CD14-positive monocyte (primary cell): ENCODE data around the gene MAP1LC3B. TPM values are rescaled to one million over a fixed set of nuclear protein-coding genes. Genes with fewer than 3 reads are reported as not detected.

Source experiments
- DNase-seq, 3 donors: peaks; one replicate each; pipeline ENCODE4 v3.0.0-alpha.2; 2011 to 2022
- H2AFZ ChIP-seq: 2 replicates; pipeline ENCODE4 v1.6.0; 2012; ENCODE audit warnings: mild to moderate bottlenecking, low read depth, low read length, inconsistent platforms; ENCODE audit not compliant: insufficient read depth, poor library complexity, severe bottlenecking
- H3K27ac ChIP-seq, 2 donors: 1 replicate in 1 of 2; 2 replicates in 1 of 2; pipeline ENCODE4 v1.5.1; 2012 to 2013; ENCODE audit warnings: low read length in 2 of 2, control low read depth in 1 of 2, inconsistent platforms in 1 of 2, low read depth in 1 of 2, mild to moderate bottlenecking in 1 of 2
- H3K27me3 ChIP-seq, 2 donors: one replicate each; pipeline versions ENCODE4 v1.6.0 to v1.6.1; 2011 to 2013; ENCODE audit warnings: low read length in 2 of 2; ENCODE audit not compliant: control insufficient read depth in 2 of 2, insufficient read depth in 2 of 2
- H3K36me3 ChIP-seq, 2 donors: replicated peaks in 1 of 2; 1 replicate in 1 of 2; 2 replicates in 1 of 2; pipeline versions ENCODE4 v1.5.1 to v1.6.1; 2012 to 2013; ENCODE audit warnings: low read length in 2 of 2, control low read depth in 1 of 2, inconsistent platforms in 1 of 2, mild to moderate bottlenecking in 1 of 2; ENCODE audit not compliant: insufficient read depth in 2 of 2, control insufficient read depth in 1 of 2
- H3K4me1 ChIP-seq, 2 donors: 1 replicate in 1 of 2; 2 replicates in 1 of 2; pipeline versions ENCODE4 v1.5.1 to v1.6.1; 2012 to 2013; ENCODE audit warnings: low read length in 2 of 2, control low read depth in 1 of 2, inconsistent platforms in 1 of 2, mild to moderate bottlenecking in 1 of 2, moderate library complexity in 1 of 2; ENCODE audit not compliant: insufficient read depth in 2 of 2, control insufficient read depth in 1 of 2
- H3K4me2 ChIP-seq: replicated peaks from 2 replicates; pipeline ENCODE3; 2012; ENCODE audit warnings: low read length, moderate library complexity, mild to moderate bottlenecking; ENCODE audit not compliant: poor library complexity, severe bottlenecking; ENCODE audit errors: extremely low read depth
- H3K4me3 ChIP-seq, 3 experiments: fragments of 200-600 bp in 1 of 3; sonication (generic) in 1 of 3; replicated peaks in 1 of 3; 1 replicate in 2 of 3; 2 replicates in 1 of 3; pipeline ENCODE4 v1.5.1; 2011 to 2013; ENCODE audit warnings: low read length in 3 of 3, mild to moderate bottlenecking in 3 of 3, control low read depth in 2 of 3, low read depth in 2 of 3, inconsistent platforms in 1 of 3, moderate library complexity in 1 of 3
- H3K79me2 ChIP-seq: 2 replicates; pipeline ENCODE4 v1.6.0; 2012; ENCODE audit warnings: mild to moderate bottlenecking, control low read depth, inconsistent platforms, low read length, moderate library complexity; ENCODE audit not compliant: insufficient read depth
- H3K9ac ChIP-seq: 2 replicates; pipeline ENCODE4 v1.6.0; 2017; ENCODE audit warnings: low read length, mild to moderate bottlenecking; ENCODE audit not compliant: insufficient read depth, poor library complexity, severe bottlenecking
- H3K9me3 ChIP-seq, 2 donors: replicated peaks in 1 of 2; 1 replicate in 1 of 2; 2 replicates in 1 of 2; pipeline versions ENCODE4 v1.5.1 to v1.6.1; 2012 to 2013; ENCODE audit warnings: low read length in 2 of 2, control low read depth in 1 of 2; ENCODE audit not compliant: control insufficient read depth in 1 of 2, insufficient read depth in 1 of 2
- H4K20me1 ChIP-seq: 2 replicates; pipeline ENCODE4 v1.6.0; 2012; ENCODE audit warnings: mild to moderate bottlenecking, low read length, control low read depth, moderate library complexity; ENCODE audit not compliant: insufficient read depth
- H3K27ac Mint-ChIP-seq, 7 donors: one replicate each; pipeline ENCODE4 v1.8.0; 2020; ENCODE audit warnings: mild to moderate bottlenecking in 7 of 7, mixed read lengths in 7 of 7, moderate library complexity in 6 of 7, inconsistent platforms in 2 of 7
- H3K27me3 Mint-ChIP-seq, 3 donors: one replicate each; pipeline ENCODE4 v1.8.0; 2021 to 2022; ENCODE audit warnings: low read depth in 3 of 3, mild to moderate bottlenecking in 3 of 3, mixed read lengths in 3 of 3, moderate library complexity in 3 of 3, inconsistent platforms in 1 of 3
- H3K36me3 Mint-ChIP-seq, 2 donors: one replicate each; pipeline ENCODE4 v1.8.0; 2020; ENCODE audit warnings: mixed read lengths in 2 of 2, inconsistent platforms in 1 of 2, mild to moderate bottlenecking in 1 of 2
- H3K4me1 Mint-ChIP-seq: one replicate; pipeline ENCODE4 v1.8.0; 2020; ENCODE audit warnings: mild to moderate bottlenecking, mixed read lengths
- H3K4me3 Mint-ChIP-seq, 2 donors: one replicate each; pipeline ENCODE4 v1.8.0; 2020; ENCODE audit warnings: mild to moderate bottlenecking in 2 of 2, mixed read lengths in 2 of 2, moderate library complexity in 1 of 2
- H3K9me3 Mint-ChIP-seq, 7 donors: one replicate each; pipeline ENCODE4 v1.8.0; 2020 to 2022; ENCODE audit warnings: mixed read lengths in 7 of 7, mild to moderate bottlenecking in 6 of 7, moderate library complexity in 6 of 7, inconsistent platforms in 2 of 7
- WGBS: methylation state at CpG from one replicate; pipeline ENCODE4 v1.1.5; 2013; ENCODE audit warnings: missing lambda C conversion rate; ENCODE audit not compliant: insufficient coverage; 5-methylcytosine and 5-hydroxymethylcytosine counted together
- intact Hi-C, 2 donors: fragments of 100-400 bp; cut with micrococcal nuclease; formaldehyde crosslinking; loops; one replicate each; pipeline versions ENCODE4 v1.15.0 to v1.15.1; 2023
- polyA plus RNA-seq, 3 donors: library from polyadenylated mRNA; depleted of rRNA in 1 of 3; unstranded in 2 of 3; stranded (reverse) in 1 of 3; fragments of 300-500 nt in 2 of 3; fragments of >200 nt in 1 of 3; fragmentation: Illumina TruSeq in 2 of 3; gene quantifications; 1 replicate in 2 of 3; 2 replicates in 1 of 3; pipeline ENCODE4 v1.2.3, GENCODE V29; 2012 to 2021
- TF ChIP-seq, protein P1 (sequence below): fragments of 200-600 bp; IDR thresholded peaks from one replicate; pipeline ENCODE4 v1.8.0; 2022; ENCODE audit warnings: antibody characterized with exemption, mild to moderate bottlenecking

Gene MAP1LC3B
- polyA plus RNA-seq, 3 donors: 102 to 147 (median 140) TPM

- Histone ChIP-seq H2AFZ (no peak overlapping the region), H3K4me3 (no peak overlapping the region), H3K9me3 (peaks cover 0 to 14% of the 10 kb centered on the region in 2 donors), H3K4me1 (peaks cover 13 to 18% of the 10 kb centered on the region in 2 donors), H3K36me3 (peaks cover 0 to 4% of the 10 kb centered on the region in 2 donors), H3K9ac (no peak overlapping the region), H3K79me2 (no peaks in the 10 kb centered on the region), H4K20me1 (peaks cover 94% of the 10 kb centered on the region), H3K27me3 (peaks cover 69 to 82% of the 10 kb centered on the region in 2 donors), H3K4me2 (no peak overlapping the region), H3K27ac (no peak overlapping the region)
- 89% methylated on average over 9 of the region's 16 CpGs for WGBS
- Mint-ChIP-seq H3K4me1 (peaks cover 20% of the 10 kb centered on the region), H3K27me3 (peaks cover 81 to 91% (median 88%) of the 10 kb centered on the region in 3 donors), H3K9me3 (peaks cover 0 to 28% (median 9%) of the 10 kb centered on the region in 7 donors), H3K36me3 (peaks cover 36 to 39% of the 10 kb centered on the region in 2 donors), H3K27ac (no peak overlapping the region), H3K4me3 (peak overlapping the region in 1 of 2 donors; percentile 71)
- intact Hi-C loops: no loop called here
- TF ChIP-seq, protein P1, sequence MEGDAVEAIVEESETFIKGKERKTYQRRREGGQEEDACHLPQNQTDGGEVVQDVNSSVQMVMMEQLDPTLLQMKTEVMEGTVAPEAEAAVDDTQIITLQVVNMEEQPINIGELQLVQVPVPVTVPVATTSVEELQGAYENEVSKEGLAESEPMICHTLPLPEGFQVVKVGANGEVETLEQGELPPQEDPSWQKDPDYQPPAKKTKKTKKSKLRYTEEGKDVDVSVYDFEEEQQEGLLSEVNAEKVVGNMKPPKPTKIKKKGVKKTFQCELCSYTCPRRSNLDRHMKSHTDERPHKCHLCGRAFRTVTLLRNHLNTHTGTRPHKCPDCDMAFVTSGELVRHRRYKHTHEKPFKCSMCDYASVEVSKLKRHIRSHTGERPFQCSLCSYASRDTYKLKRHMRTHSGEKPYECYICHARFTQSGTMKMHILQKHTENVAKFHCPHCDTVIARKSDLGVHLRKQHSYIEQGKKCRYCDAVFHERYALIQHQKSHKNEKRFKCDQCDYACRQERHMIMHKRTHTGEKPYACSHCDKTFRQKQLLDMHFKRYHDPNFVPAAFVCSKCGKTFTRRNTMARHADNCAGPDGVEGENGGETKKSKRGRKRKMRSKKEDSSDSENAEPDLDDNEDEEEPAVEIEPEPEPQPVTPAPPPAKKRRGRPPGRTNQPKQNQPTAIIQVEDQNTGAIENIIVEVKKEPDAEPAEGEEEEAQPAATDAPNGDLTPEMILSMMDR: no peak
- no peak for DNase-seq
These were observed 22.1 kb upstream of the MAP1LC3B start for GRCh38 chr16:87369796-87370719.

- H3K27me3 Mint-ChIP-seq: peaks cover 74 to 87% (median 86%) of the 10 kb centered on the region in 3 donors
- Histone ChIP-seq H3K4me2 (no peak overlapping the region), H3K9ac (no peak overlapping the region), H3K4me1 (peaks cover 16 to 18% of the 10 kb centered on the region in 2 donors), H3K9me3 (peaks cover 0 to 14% of the 10 kb centered on the region in 2 donors), H4K20me1 (peaks cover 94% of the 10 kb centered on the region), H3K36me3 (peaks cover 0 to 4% of the 10 kb centered on the region in 2 donors), H2AFZ (no peak overlapping the region), H3K4me3 (no peak overlapping the region), H3K27me3 (peaks cover 60 to 76% of the 10 kb centered on the region in 2 donors), H3K79me2 (no peaks in the 10 kb centered on the region), H3K27ac (no peak overlapping the region)
- H3K4me1 Mint-ChIP-seq: peaks cover 27% of the 10 kb centered on the region
- no peak for DNase-seq
- peak overlapping the region in 1 of 2 donors; percentile 71 for H3K4me3 Mint-ChIP-seq
- 93% methylated on average over 14 of the region's 20 CpGs for WGBS
- peaks cover 0 to 26% (median 9%) of the 10 kb centered on the region in 7 donors for H3K9me3 Mint-ChIP-seq
- H3K36me3 Mint-ChIP-seq: peaks cover 28% of the 10 kb centered on the region in 2 donors
- TF ChIP-seq, protein P1: no peak
- H3K27ac Mint-ChIP-seq: no peak overlapping the region
- intact Hi-C loops: no loop called here
These were observed 20.8 kb upstream of the MAP1LC3B start for GRCh38 chr16:87371261-87371866.
